HG03095 (cell line): ENCODE results near the gene TNNC1.

ENCODE experiments used
- ATAC-seq: cut with Tn5 transposase; IDR thresholded peaks from one replicate; pipeline ENCODE4 v1.9.1; 2021; ENCODE audit warnings: moderate library complexity; ENCODE audit not compliant: unreplicated experiment

TNNC1 gene

GRCh38 chr3:52432691-52433141, 21.1 kb downstream of the TNNC1 start:
- ATAC-seq = no peak

DNA sequence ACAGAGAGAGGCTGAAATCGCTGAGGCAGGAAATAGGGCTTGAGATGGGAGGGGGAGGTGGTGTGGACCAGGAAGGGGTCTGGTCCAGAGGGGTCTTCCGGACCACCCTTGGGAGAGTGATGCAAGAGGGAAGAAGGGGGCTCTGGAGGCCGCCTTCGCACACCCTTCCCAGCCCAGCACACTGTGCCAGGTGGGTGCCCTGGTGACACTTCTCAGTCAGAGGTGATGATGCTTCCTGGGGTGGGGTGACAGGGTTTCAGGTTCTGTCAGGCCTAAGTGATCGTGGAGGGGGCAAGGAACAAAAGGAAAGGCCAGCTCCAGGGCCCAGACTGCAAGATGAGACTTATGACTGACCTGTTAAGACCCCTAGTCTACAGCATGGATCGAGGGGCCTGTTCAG, 21.6 kb downstream of the TNNC1 start:
- ATAC-seq = no peak

DNA sequence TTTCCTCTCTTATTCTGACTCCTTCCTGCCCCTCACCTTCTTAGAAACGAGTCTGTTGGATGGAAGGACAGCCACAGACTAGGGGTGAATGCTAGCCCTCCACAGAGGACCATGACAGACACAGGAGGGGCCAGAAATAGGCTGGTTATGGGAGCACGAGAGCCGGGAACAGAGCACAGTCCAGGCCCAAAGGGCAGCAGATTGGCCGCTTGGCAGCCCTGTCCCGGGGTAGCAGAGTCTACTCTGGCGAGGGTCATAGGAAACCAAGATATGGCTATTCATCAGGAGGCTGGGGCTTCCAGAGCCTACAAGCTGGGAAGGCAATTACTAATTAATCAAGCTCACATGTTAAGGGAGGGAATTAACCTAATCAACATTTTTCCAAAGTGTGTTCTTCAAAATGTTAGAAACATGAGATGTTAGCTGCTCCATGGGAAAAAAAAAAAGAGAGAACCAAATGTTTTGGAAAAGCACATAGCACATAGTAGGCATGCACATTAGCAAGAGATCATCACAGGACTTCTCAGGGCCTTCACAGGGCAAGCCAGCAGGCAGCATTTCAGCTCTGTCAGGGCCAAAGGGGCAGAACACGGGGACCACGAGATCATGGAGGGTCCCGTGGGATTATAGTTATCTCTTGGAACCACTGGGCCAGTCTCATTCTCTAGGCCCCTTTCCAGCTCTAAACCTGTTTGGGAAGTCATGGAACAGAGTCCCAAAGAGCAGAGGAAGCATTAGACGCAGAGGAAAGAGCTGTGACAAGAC, 22.2 kb downstream of the TNNC1 start:
- ATAC-seq = no peak

- ATAC-seq = no peak
Measured at GRCh38 chr3:52430416-52430810, 23.4 kb downstream of the TNNC1 start.

DNA sequence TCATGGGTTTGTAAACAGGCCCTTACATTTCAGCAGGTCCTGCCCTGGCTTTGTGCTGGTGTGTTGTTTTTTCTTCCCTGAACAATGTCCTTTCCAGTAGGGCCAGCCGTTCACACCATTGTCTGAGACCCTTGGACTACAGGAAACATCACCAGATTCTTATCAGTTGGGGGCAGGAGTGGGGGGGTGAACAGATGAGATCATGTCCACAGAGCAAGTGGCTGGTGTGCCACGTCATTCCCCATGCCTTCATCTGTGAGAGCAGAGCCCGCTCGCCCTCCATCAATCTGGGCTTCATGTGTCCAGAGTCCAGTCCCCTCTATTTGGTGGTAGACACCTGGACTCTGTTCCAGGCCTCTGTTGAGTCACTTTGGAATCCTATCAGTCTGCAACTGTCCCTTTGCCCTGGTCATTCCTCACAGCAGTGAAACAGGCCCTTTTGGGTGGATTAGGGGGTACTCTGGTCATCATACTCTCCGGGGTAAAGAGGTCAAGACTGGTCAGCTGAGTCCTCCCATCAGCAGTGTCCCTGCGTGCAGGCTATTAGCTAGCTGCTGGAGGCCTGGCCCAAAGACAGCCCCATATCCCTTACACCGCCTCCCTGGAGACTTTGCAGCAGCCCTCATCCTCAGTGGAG, 23.9 kb downstream of the TNNC1 start:
- ATAC-seq = no peak

- ATAC-seq = no peak
Measured at GRCh38 chr3:52429031-52429430, 24.8 kb downstream of the TNNC1 start.

DNA sequence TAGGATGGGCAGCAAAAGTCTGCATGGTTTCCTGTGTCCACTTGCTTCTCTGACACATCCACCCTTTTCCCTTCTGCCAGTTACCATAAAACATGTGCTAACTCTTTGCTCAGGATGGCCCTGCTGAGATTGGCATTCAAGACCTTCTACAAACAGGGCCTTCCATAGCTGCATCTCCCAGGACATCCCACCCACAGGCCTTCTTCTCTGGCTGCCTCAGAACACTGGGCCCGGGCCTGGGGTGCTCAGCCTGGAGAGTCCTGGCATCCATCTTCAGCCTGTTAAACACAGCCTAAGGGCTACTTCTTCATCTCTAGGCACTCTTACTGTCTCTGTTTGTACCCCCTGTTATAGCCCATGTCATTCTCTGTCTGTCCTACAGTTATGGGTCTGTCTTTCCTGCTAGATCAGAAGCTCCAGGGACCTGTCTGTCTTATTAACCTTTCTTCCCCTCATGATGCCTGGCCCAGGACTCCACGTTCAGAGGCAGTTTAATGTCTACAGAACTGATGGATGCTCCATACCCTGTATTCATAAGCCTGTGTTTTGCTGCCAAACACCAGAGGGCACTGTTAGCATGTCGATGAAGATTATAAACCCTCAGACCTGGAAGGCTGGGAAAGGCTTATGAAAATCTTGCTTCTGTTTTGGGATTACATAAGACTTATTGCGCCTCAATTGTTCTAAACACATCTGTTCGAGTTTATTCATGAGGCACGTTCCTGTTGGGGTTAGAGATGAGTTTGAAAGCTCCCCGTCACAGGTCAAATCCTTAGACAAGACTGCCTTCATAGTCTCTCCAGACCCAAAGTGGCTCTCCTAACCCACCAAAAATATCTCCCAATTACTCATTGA, 25.5 kb downstream of the TNNC1 start:
- ATAC-seq = no peak

DNA sequence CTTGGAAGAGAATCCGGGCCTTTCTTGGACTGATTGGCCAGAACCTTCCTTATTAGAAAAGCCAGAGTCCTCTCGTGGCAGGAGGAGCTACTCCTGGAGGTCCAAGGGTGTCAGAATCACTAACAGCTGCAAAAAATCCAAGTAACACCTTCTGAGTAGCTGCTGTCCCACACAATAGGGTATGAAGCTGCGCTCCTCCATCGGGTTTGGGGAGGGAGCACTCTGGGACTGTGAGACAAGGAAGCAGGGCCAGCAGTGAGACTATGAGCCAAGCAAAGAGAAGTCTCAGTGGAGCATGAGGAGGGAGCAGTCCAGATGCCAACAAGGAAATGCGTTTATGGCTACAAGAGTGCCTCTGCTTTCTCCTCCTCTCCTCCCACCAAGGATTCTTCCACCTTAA, 30.7 kb downstream of the TNNC1 start:
- no peak for ATAC-seq

- no peak for ATAC-seq
Measured at GRCh38 chr3:52422669-52423068, 31.2 kb downstream of the TNNC1 start.

DNA sequence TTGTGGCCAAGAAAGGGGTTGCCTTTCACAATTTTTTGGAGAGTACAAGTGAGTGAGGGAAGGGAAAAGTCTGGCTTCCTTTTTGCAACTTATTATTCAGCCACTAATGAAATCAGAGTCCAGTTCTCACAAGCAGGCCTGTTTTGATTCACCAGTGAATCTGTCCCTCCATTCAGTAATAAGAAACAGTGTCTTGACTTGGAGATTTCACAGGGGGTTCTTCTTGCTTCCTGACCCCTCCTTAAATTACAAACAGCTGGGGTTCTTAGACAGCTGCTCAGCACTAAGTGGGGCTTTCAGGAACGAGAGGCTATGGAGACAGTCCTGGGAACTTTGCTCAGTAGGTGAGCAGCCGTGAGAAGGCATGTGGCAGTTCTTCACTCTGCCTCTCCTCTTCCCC, 33.5 kb downstream of the TNNC1 start:
- no peak for ATAC-seq

DNA sequence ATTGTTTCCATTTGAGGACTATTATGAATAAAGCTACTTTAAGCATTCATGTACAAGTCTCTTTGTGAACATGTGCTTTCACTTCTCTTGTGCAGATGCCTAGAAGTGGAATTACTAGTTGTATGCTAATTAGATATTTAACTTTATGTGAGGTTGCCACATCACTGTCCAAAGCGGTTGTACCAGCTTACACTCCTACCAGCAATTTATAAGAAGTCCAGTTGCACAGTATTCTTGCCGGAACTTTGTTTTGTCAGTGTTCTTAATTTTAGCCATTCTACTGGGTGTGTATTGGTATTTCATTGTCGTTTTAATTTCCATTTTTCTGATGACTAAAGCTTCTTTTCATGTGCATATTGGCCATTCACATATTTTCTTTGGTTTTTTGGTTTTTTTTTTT, 38.0 kb downstream of the TNNC1 start:
- ATAC-seq = no peak

GRCh38 chr3:52408466-52408865, 45.4 kb downstream of the TNNC1 start:
- no peak for ATAC-seq

DNA sequence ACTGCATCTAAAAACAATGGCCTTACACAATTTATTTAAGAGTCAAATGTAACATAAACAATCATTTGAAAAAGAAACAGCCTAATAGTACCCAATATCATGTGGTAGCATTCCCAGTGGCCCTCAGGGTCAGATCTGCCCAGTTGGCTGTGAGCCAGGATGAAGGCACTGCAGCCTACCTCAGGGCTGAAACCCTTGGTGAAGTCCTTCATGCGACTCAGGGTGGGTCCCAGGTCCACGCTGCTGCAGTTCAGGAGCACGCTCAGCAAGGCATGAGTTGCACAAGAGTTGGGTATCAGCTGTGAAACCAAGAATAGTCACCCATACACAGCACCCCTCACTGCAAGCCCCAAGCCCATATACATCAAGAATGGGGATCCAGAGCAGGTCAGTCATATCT, 46.1 kb downstream of the TNNC1 start:
- ATAC-seq = no peak

DNA sequence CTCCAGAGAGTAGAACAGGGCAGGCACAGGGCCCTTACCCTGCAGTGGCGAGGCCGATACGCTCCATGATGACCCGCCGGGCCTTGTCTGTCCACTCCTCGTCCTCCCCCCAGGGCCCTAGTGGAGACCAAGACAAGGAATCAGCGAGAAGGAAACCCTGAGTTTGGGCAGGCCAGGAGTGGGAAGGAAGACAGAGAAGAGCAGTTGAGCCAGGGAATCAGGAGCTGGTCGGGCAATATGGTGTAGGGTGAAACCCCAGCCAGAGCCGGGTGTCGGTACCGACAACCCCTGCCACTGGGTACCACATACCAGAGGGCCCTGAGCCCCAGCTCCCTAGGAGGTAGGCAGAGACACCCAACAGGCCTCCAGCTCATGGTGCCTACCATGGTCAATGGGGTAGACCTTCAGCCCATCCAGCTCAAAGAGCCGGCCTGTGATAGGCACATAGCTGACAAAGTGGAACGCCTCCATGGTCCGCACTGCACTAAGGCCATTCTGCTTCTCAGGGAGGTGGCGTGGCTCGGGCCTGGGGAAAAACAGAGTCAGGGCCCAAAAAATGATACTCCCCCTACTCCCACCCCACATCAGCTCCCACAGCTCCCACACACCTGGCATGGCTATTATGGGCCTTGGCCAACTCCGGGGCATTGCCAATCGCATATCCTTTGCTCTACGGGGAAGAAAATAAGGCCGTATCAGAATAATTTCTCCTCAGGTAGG, 46.9 kb downstream of the TNNC1 start:
- no peak for ATAC-seq

DNA sequence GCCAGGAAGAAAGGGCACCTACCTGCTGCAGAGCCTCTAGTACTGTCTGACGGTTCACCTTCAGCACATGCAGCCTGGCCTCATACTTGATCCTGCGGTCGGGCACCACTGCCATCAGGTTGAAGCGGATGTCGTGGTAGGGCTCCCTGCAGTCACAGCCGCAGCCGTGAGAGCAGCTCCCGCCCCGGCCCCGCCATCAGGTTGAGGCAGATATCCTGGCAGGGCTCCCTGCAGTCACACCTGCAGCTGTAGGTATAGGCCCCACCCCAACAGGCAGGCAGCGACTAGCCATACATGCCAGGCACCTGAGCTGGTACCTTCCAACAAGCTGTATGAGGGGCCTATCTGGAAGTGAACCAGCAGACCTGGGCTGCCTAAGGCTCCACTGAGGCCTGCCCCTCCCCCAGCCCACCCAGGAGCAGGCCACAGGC, 47.6 kb downstream of the TNNC1 start:
- no peak for ATAC-seq

DNA sequence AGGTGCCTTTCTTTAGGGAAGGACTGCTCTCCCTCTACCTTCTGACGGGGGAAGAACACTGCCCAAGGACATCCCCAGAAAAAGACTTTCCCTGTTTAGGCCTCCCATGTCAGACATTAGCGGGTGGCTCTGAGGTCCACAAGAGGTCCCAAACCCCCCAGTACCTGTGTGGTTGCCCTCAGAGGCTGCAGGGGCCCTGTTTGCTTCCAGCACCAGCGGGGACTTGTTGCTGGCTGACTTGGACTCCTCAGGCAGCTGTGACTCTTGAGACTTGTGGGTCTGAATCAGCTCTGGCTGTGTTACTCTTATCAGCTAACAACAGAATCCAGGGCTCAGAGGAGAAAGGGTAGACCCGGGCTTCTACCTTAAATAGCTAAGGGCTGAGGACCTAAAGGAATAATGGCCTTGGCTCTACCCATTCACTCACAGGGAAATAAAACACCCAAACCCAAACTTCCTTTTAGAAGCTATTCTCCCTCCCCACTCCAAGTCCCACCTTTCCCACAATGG, 48.2 kb downstream of the TNNC1 start:
- ATAC-seq = no peak

DNA sequence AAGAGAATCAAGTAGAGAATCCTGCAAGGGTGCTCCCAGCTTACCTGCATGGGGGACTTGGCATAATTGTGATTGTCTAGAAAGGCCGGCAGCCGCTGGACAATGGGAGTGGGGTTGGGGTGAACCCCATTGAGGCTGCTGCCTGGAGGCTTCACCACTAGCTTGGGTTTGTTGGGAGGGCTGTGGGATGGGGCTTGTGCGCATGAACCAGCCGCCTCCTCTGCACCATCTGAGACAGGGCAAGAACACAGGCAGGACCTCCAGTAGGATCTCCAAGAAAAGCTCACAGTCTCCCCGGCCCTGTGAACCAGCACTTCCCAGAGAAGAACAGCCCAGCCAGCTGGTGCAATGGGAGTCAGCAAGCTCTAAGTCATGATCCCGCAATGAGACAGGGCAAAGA, 48.8 kb downstream of the TNNC1 start:
- no peak for ATAC-seq

DNA sequence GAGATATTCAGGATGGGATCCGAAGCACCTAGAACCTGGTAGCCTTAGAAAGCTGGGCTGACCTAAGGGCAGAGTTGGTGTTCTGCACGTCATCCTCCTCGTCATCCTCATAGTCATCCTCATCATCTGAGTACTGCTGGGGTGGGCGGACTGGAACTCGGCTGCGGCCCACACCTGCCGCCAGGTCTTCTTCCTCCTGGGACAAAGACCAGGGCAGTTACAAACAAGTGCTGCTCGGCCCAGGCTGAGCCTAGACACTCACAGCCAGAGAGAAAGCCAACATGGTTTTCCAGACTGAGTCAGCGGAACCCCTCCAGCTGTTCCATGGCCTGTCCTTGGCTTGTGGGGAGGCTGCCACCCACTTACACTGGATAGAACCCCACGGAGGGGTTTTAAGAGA, 49.5 kb downstream of the TNNC1 start:
- no peak for ATAC-seq

GRCh38 chr3:52403955-52404354, 49.9 kb downstream of the TNNC1 start:
- no peak for ATAC-seq

- no peak for ATAC-seq
Measured at GRCh38 chr3:52403271-52403841, 50.5 kb downstream of the TNNC1 start.
